Peyer's patch (tissue), 4 donors: ENCODE measurements around the gene CARM1. TPM values are rescaled to one million over a fixed set of nuclear protein-coding genes. Genes with fewer than 3 reads are reported as not detected.
"Not testable (repeated sequence)": the region's sequence is repeated elsewhere in the genome, so short reads cannot be mapped to it uniquely, and the experiment has no call there.

Source experiments
- DNase-seq, 3 donors: peaks; one replicate each; pipeline ENCODE4 v3.0.0-alpha.2; 2017 to 2019
- H3K27ac ChIP-seq, 4 donors: fragments of 200-600 bp; sonication (generic); one replicate each; pipeline ENCODE4 v1.5.1; 2016 to 2019
- H3K27me3 ChIP-seq, 2 donors: fragments of 200-600 bp; sonication (generic); one replicate each; pipeline ENCODE4 v1.5.1; 2019
- H3K36me3 ChIP-seq, 3 donors: fragments of 200-600 bp; sonication (generic); one replicate each; pipeline ENCODE4 v1.5.1; 2016 to 2019
- H3K4me1 ChIP-seq, 4 donors: fragments of 200-600 bp; sonication (generic); one replicate each; pipeline ENCODE4 v1.5.1; 2016 to 2019
- H3K4me3 ChIP-seq, 4 donors: fragments of 200-600 bp; sonication (generic); 1 replicate in 3 of 4; 2 replicates in 1 of 4; pipeline ENCODE4 v1.5.1; 2016 to 2019; ENCODE audit warnings: mild to moderate bottlenecking in 1 of 4
- H3K9me3 ChIP-seq, 4 donors: fragments of 200-600 bp; sonication (generic); one replicate each; pipeline ENCODE4 v1.5.1; 2016 to 2019; ENCODE audit warnings: mild to moderate bottlenecking in 1 of 4
- POLR2A ChIP-seq, 2 donors: fragments of 450-650 bp; IDR thresholded peaks; one replicate each; pipeline ENCODE4 v1.5.1; 2017; ENCODE audit warnings: antibody characterized with exemption in 2 of 2, mild to moderate bottlenecking in 2 of 2, moderate library complexity in 2 of 2
- total RNA-seq, 4 donors: library from RNA; depleted of rRNA; stranded (reverse); fragments of >200 nt; gene quantifications; one replicate each; pipeline ENCODE4 v1.1.0, GENCODE V29; 2016
- TF ChIP-seq, protein P1 (sequence below), 6 experiments: fragments of 450-650 bp in 4 of 6; fragments of 200-600 bp in 2 of 6; sonication (generic) in 1 of 6; IDR thresholded peaks; one replicate each; pipeline ENCODE4 v1.5.1; 2017 to 2019; ENCODE audit warnings: antibody characterized with exemption in 6 of 6, mild to moderate bottlenecking in 3 of 6, moderate library complexity in 1 of 6

Gene CARM1
- total RNA-seq, 4 donors from 2014 or later, result 23.8 to 40.6 (median 29.7) TPM

DNA sequence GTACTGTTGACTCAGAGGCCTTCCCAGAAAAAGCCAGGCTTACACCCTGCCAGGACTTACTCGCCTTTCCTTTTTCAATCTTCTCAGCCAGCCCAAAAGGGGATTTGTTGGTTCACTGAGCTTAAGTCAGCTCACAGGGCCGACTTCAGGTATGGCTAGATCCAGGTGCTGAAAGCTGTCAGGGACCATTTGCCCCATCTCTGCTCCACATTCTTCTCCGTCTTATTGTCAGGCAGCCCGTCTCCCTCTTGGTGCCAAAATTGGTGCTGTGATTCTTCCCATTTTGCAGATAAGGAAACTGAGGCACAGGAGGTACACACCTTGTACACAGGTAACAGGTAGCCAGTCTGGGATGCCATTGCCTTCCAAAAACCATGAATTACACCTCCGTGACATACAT lies 20.7 kb upstream of the CARM1 start:
- Histone ChIP-seq H3K4me1 (no peaks in the 10 kb centered on the region), H3K9me3 (peaks cover 0 to 5% (median 0%) of the 10 kb centered on the region in 4 donors), H3K36me3 (no peaks in the 10 kb centered on the region), H3K27ac (no peak overlapping the region), H3K4me3 (no peak overlapping the region), H3K27me3 (no peaks in the 10 kb centered on the region)
- TF ChIP-seq, protein P1, sequence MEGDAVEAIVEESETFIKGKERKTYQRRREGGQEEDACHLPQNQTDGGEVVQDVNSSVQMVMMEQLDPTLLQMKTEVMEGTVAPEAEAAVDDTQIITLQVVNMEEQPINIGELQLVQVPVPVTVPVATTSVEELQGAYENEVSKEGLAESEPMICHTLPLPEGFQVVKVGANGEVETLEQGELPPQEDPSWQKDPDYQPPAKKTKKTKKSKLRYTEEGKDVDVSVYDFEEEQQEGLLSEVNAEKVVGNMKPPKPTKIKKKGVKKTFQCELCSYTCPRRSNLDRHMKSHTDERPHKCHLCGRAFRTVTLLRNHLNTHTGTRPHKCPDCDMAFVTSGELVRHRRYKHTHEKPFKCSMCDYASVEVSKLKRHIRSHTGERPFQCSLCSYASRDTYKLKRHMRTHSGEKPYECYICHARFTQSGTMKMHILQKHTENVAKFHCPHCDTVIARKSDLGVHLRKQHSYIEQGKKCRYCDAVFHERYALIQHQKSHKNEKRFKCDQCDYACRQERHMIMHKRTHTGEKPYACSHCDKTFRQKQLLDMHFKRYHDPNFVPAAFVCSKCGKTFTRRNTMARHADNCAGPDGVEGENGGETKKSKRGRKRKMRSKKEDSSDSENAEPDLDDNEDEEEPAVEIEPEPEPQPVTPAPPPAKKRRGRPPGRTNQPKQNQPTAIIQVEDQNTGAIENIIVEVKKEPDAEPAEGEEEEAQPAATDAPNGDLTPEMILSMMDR (IDR thresholded peaks at IDR 0.05), result no peak
- no peak for DNase-seq

GRCh38 chr19:10852098-10852800 lies 19.1 kb upstream of the CARM1 start:
- TF ChIP-seq, protein P1 (IDR thresholded peaks at IDR 0.05), result no peak
- TF ChIP-seq POLR2A (IDR thresholded peaks at IDR 0.05), result no peak
- H3K36me3 ChIP-seq, result no peaks in the 10 kb centered on the region
- H3K27me3 ChIP-seq, result no peaks in the 10 kb centered on the region
- no peaks in the 10 kb centered on the region for H3K9me3 ChIP-seq
- no peaks in the 10 kb centered on the region for H3K4me1 ChIP-seq
- H3K4me3 ChIP-seq, result no peak overlapping the region
- no peak overlapping the region for H3K27ac ChIP-seq
- no peak for DNase-seq

DNA sequence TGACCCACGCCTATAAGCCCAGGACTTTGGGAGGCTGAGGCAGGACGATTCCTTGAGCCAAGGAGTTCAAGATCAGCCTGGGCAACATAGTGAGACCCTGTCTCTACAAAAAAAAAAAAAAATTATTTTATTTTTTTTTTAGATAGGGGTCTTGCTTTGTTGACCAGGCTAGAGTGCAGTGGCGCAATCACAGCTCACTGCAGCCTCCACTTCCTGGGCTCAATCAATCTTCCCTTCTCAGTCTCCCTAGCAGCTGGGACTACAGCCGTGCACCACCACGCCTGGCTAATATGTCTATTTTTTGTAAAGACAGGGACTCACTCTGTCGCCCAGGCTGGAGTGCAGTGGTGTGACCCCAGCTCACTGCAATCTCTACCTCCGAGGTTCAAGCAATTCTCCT lies 18.4 kb upstream of the CARM1 start:
- Histone ChIP-seq H3K4me1 (no peaks in the 10 kb centered on the region), H3K27ac (no peak overlapping the region), H3K9me3 (no peaks in the 10 kb centered on the region), H3K27me3 (no peaks in the 10 kb centered on the region), H3K4me3 (no peak overlapping the region), H3K36me3 (no peaks in the 10 kb centered on the region)
- no peak for DNase-seq
- TF ChIP-seq, protein P1 (IDR thresholded peaks at IDR 0.05), result no peak
- TF ChIP-seq POLR2A (IDR thresholded peaks at IDR 0.05), result no peak

- Histone ChIP-seq H3K36me3 (no peaks in the 10 kb centered on the region), H3K27me3 (no peaks in the 10 kb centered on the region), H3K27ac (no peak overlapping the region), H3K4me1 (no peaks in the 10 kb centered on the region), H3K4me3 (no peak overlapping the region), H3K9me3 (no peaks in the 10 kb centered on the region)
- TF ChIP-seq, protein P1 (IDR thresholded peaks at IDR 0.05), result no peak
- no peak for TF ChIP-seq POLR2A (IDR thresholded peaks at IDR 0.05)
- no peak for DNase-seq
Observed at GRCh38 chr19:10854350-10855089, 16.8 kb upstream of the CARM1 start.

DNA sequence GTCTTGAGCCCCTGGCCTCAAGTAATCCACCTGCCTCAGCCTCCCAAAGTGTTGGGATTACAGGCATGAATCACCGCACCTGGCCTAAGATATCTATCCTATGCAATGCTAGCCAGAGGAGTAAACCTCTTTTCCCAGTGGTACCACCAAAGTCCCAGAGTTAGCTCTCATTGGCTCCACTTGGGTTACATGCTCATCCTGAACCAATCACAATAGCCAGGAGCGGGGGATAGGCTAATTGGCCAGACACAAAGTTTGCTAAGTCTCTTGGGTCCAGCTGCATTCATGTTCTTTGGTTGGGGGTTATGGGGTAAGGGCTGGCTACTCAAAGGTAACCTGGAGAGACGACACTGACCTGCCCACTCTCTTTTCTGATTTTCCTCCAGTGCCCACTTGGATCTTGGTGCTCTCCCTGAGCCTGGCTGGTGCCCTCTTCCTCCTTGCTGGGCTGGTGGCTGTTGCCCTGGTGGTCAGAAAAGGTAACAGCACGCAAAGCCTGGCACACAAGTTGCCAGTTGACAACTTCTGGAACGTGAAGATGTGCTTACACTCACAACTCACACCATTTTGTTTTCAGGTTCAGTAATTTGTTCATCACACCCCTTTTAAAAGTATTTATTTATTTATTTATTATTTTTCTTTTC lies 15.4 kb upstream of the CARM1 start:
- no peak for TF ChIP-seq POLR2A (IDR thresholded peaks at IDR 0.05)
- TF ChIP-seq, protein P1 (IDR thresholded peaks at IDR 0.05), result peak in 5 of 6 experiments; percentile 24 to 50 (median 42)
- no peak overlapping the region for H3K4me3 ChIP-seq
- no peaks in the 10 kb centered on the region for H3K9me3 ChIP-seq
- H3K4me1 ChIP-seq, result no peaks in the 10 kb centered on the region
- no peaks in the 10 kb centered on the region for H3K36me3 ChIP-seq
- no peak overlapping the region for H3K27ac ChIP-seq
- DNase-seq, result no peak
- H3K27me3 ChIP-seq, result no peaks in the 10 kb centered on the region

DNA sequence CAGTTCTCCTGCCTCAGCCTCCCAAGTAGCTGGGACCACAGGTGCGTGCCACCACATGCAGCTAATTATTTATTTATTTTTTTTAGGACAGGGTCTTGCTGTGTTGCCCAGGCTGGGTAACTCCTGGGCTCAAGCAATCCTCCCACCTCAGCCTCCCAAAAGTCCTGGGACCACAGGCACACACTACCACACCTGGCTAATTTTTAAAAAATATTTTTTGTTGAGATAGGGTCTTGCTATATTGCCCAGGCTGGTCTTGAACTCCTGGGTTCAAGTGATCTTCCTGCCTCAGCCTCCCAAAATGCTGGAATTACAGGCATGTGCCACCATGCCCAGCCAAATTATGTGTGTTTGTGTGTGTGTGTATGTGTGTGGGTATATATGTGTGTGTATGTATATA lies 14.5 kb upstream of the CARM1 start:
- not testable (repeated sequence) for H3K4me1 ChIP-seq, H3K9me3 ChIP-seq, H3K27ac ChIP-seq, H3K36me3 ChIP-seq, H3K27me3 ChIP-seq, H3K4me3 ChIP-seq, DNase-seq
